Breast epithelium (tissue), 3 donors: Measurements from ENCODE around the gene ZNF90.

Experiments used
- POLR2A ChIP-seq: fragments of 450-650 bp; IDR thresholded peaks from one replicate; pipeline ENCODE4 v1.6.1; 2016; ENCODE audit warnings: antibody characterized with exemption, mild to moderate bottlenecking, moderate library complexity
- POLR2AphosphoS5 ChIP-seq, 3 donors: sonication (generic); formaldehyde crosslinking; IDR thresholded peaks; one replicate each; pipeline ENCODE4 v1.6.1; 2017; ENCODE audit warnings: antibody characterized with exemption in 3 of 3
- TF ChIP-seq, protein P1 (sequence below), 3 donors: fragments of 450-650 bp; IDR thresholded peaks; one replicate each; pipeline ENCODE4 v1.5.1; 2016 to 2017; ENCODE audit warnings: antibody characterized with exemption in 3 of 3, mild to moderate bottlenecking in 3 of 3, moderate library complexity in 3 of 3

DNA sequence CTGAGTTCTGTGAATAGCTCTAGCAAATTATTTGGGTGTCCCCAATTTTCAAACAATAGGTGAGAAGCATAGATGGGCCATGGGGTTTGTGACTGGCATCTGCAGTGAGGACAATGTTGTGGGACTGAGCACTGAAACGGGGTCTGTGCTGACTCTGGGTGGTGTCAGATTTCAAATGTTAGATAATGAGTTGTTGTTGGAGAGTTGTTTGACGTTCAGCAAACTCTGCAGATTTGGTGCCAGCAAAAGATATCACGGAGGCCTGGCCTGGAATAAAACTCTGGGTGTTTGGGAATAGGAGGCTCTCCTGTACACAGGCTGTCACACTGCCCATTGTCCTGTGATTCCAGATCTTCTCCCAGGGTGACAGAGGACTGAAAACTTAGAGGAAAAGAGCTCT lies 2.9 kb downstream of the ZNF90 start:
- no peak for TF ChIP-seq POLR2A
- TF ChIP-seq, protein P1, sequence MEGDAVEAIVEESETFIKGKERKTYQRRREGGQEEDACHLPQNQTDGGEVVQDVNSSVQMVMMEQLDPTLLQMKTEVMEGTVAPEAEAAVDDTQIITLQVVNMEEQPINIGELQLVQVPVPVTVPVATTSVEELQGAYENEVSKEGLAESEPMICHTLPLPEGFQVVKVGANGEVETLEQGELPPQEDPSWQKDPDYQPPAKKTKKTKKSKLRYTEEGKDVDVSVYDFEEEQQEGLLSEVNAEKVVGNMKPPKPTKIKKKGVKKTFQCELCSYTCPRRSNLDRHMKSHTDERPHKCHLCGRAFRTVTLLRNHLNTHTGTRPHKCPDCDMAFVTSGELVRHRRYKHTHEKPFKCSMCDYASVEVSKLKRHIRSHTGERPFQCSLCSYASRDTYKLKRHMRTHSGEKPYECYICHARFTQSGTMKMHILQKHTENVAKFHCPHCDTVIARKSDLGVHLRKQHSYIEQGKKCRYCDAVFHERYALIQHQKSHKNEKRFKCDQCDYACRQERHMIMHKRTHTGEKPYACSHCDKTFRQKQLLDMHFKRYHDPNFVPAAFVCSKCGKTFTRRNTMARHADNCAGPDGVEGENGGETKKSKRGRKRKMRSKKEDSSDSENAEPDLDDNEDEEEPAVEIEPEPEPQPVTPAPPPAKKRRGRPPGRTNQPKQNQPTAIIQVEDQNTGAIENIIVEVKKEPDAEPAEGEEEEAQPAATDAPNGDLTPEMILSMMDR (IDR thresholded peaks at IDR 0.05), result no peak
- no peak for TF ChIP-seq POLR2AphosphoS5 (IDR thresholded peaks at IDR 0.05)
